ENCODE data around the gene KLHL22. TPM values are rescaled to one million over a fixed set of nuclear protein-coding genes. Genes with fewer than 3 reads are reported as not detected.

KLHL22 gene
- total and polyA plus RNA-seq, 2 of the 13 experiments (the other 11 are each of a cell fraction or from before 2014, with no cell fraction given) = 10.9 to 14.8 TPM

GRCh38 chr22:20522134-20523004 is 26.8 kb upstream of the KLHL22 start:
- peaks cover 37% of the 10 kb centered on the region for H3K4me1 ChIP-seq (ENCODE audit: insufficient read depth, low read length)
- H3K27ac ChIP-seq (ENCODE audit: extremely low read length, insufficient read depth, low read length) = no peak overlapping the region
- 96% methylated on average over 11 of the region's 11 CpGs for WGBS (ENCODE audit: low lambda C conversion rate)
- peaks cover 54% of the 10 kb centered on the region for H4K20me1 ChIP-seq (ENCODE audit: insufficient read depth, low read length)
- H3K9me3 ChIP-seq (ENCODE audit: low read length) = no peaks in the 10 kb centered on the region
- ChIA-PET CTCF (ENCODE audit: low intra/inter-chr PET ratio, low total read pairs) (interaction anchor here (1.3 kb wide), 1 partner anchor 42 kb away, joined by 3 read pairs; no protein-coding TSS in a partner anchor), POLR2A (interaction anchor here (0.8 kb wide), 1 partner anchor 15 kb away, joined by 3 read pairs; the partner anchor contains the start of gene MED15)
- no TSS peak for BruUV-seq (replicated peaks)
- H3K27me3 ChIP-seq (ENCODE audit: control insufficient read depth in 1 of 2, insufficient read depth in 2 of 2, low read length in 2 of 2) = no peaks in the 10 kb centered on the region
- FAIRE-seq (no peak), DNase-seq (ENCODE audit: low spot score) (no peak), ATAC-seq (no peak)
- H3K36me3 ChIP-seq (replicated peaks in 1 of 2; ENCODE audit: control insufficient read depth in 1 of 2, insufficient read depth in 2 of 2, low read length in 2 of 2) = peaks cover 18 to 61% of the 10 kb centered on the region in 2 experiments
- no peak for TF ChIP-seq HMGA1 (CRISPR knock-in tag; conservative IDR thresholded peaks at IDR 0.05)
- no peak for TF ChIP-seq SAP130 (CRISPR knock-in tag; IDR thresholded peaks at IDR 0.05; ENCODE audit: low read depth)
- TF ChIP-seq MAFF (IDR thresholded peaks at IDR 0.05; ENCODE audit: low read depth, low read length) = no peak
- no peak for TF ChIP-seq ZMAT3 (CRISPR knock-in tag; conservative IDR thresholded peaks at IDR 0.05)
- TF ChIP-seq POGZ (CRISPR knock-in tag; IDR thresholded peaks at IDR 0.05) = no peak
- no peak for TF ChIP-seq ZNF652 (CRISPR knock-in tag; IDR thresholded peaks at IDR 0.05; ENCODE audit: borderline replicate concordance, low read depth)
- TF ChIP-seq ATF6 (CRISPR knock-in tag; conservative IDR thresholded peaks at IDR 0.05) = no peak
- TF ChIP-seq PHF20 (CRISPR knock-in tag; IDR thresholded peaks at IDR 0.05) = no peak
- TF ChIP-seq MTF2 (CRISPR knock-in tag; IDR thresholded peaks at IDR 0.05; ENCODE audit: borderline replicate concordance) = no peak
- no peak for TF ChIP-seq YEATS2 (CRISPR knock-in tag; IDR thresholded peaks at IDR 0.05; ENCODE audit: borderline replicate concordance)
- intact Hi-C loops (cut with micrococcal nuclease; ENCODE audit: unreplicated experiment) = no loop called here
- no peak overlapping the region for H3K4me3 ChIP-seq (replicated peaks in 1 of 3; ENCODE audit: insufficient read depth in 1 of 3, low read depth in 2 of 3, low read length in 3 of 3)
- H2AFZ ChIP-seq (ENCODE audit: low read length) = no peak overlapping the region
- H3K79me2 ChIP-seq (ENCODE audit: insufficient read depth, low read length) = peaks cover 84% of the 10 kb centered on the region
- in situ Hi-C loops (cut with HindIII; ENCODE audit: extremely low pct_ligation_motif_present, low pct_unique_long_range_greater_than_20kb) = no loop called here
- no peak overlapping the region for H3K4me2 ChIP-seq (ENCODE audit: low read depth, low read length)
- H3K9ac ChIP-seq (ENCODE audit: insufficient read depth, low read depth, low read length) = no peak overlapping the region

Data from HepG2 (cell line).